Lower lobe of right lung (tissue), 2 donors: ENCODE data around the gene OGA. TPM values are rescaled to one million over a fixed set of nuclear protein-coding genes. Genes with fewer than 3 reads are reported as not detected.

Experiments used
- ATAC-seq, 2 donors: fragments of 200-7000 bp; cut with Tn5 transposase; one replicate each; pipeline ENCODE4 v1.9.1; 2020 to 2022; ENCODE audit warnings: mild to moderate bottlenecking in 2 of 2, moderate library complexity in 2 of 2
- DNase-seq: peaks from one replicate; pipeline ENCODE4 v3.0.0-alpha.2; 2020
- H3K27ac ChIP-seq: fragments of 200-600 bp; one replicate; pipeline ENCODE4 v1.8.0; 2022
- H3K27me3 ChIP-seq: fragments of 200-600 bp; one replicate; pipeline ENCODE4 v1.8.0; 2022; ENCODE audit warnings: low read depth
- H3K36me3 ChIP-seq: fragments of 200-600 bp; one replicate; pipeline ENCODE4 v1.8.0; 2022; ENCODE audit warnings: mild to moderate bottlenecking
- H3K4me1 ChIP-seq: fragments of 200-600 bp; one replicate; pipeline ENCODE4 v1.8.0; 2022
- H3K4me3 ChIP-seq: fragments of 200-600 bp; one replicate; pipeline ENCODE4 v1.8.0; 2022; ENCODE audit warnings: mild to moderate bottlenecking
- H3K9me3 ChIP-seq: fragments of 200-600 bp; one replicate; pipeline ENCODE4 v1.8.0; 2022
- CTCF ChIP-seq: fragments of 200-600 bp; IDR thresholded peaks from one replicate; pipeline ENCODE4 v1.8.0; 2022; ENCODE audit warnings: antibody characterized with exemption, mild to moderate bottlenecking
- intact Hi-C: fragments of 100-400 bp; cut with DNase I; formaldehyde crosslinking; loops from one replicate; pipeline ENCODE4 v1.11.0; 2022
- total RNA-seq: library from RNA; stranded (reverse); fragmentation: NEBNext Ultra II Directional; extraction: Animal tissue kit (Norgen Biotek cat#: 25700); gene quantifications from one replicate; pipeline ENCODE4 v1.2.1, GENCODE V29; 2021
- donor health status: DM: no; HTN: yes; CAD: no; lungs with severe emphysema.

OGA gene
- total RNA-seq, 1 donor from 2014 or later: 113 TPM

DNA sequence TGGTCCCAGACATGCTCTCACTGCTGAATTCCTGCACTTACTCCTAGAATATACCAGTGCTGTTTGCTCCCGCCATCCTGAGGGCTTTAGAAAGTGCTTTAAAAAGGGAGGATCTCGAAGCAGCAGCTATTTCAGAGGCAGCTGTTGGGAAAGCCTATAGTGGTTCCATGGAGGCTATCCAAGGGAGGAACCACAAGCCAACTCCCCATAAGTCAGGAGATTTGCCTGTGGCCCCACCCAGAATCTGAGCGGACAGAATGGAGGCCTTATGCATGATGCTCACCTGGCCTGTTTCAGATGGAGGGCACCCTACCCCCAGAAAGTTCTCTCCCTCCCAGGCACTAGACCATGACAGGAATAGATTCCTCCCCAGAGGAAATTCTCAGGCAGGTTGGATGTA is 27.6 kb upstream of the OGA start:
- Histone ChIP-seq H3K4me1 (peaks cover 34% of the 10 kb centered on the region), H3K27ac (no peak overlapping the region), H3K9me3 (no peaks in the 10 kb centered on the region), H3K36me3 (peaks cover 38% of the 10 kb centered on the region), H3K4me3 (no peak overlapping the region), H3K27me3 (no peaks in the 10 kb centered on the region)
- peak; percentile 15 for DNase-seq
- no peak for TF ChIP-seq CTCF
- intact Hi-C loops: no loop called here
- no peak for ATAC-seq

GRCh38 chr10:101843032-101844021 is 25.1 kb upstream of the OGA start, which contains the start of gene KCNIP2:
Gene KCNIP2 (minus strand): TSS chr10:101843800. CDS start chr10:101843568, 232 bp downstream.
- DNase-seq (peak; percentile 57), ATAC-seq (peak; percentile 4 to 17)
- no peaks in the 10 kb centered on the region for H3K9me3 ChIP-seq
- TF ChIP-seq CTCF: peak; percentile 54
- H3K27me3 ChIP-seq: no peaks in the 10 kb centered on the region
- intact Hi-C loops: no loop called here
- peak within 1 kb of the TSS; percentile 45 for H3K4me3 ChIP-seq
- H3K4me1 ChIP-seq: peaks cover 34% of the 10 kb centered on the region
- no peak within 1 kb of the TSS for H3K27ac ChIP-seq
- H3K36me3 ChIP-seq: peaks cover 28% of the 10 kb centered on the region

- no peaks in the 10 kb centered on the region for H3K27me3 ChIP-seq
- no peak for TF ChIP-seq CTCF
- peaks cover 13% of the 10 kb centered on the region for H3K36me3 ChIP-seq
- H3K4me3 ChIP-seq: no peak overlapping the region
- H3K9me3 ChIP-seq: no peaks in the 10 kb centered on the region
- no peak overlapping the region for H3K27ac ChIP-seq
- ATAC-seq: no peak
- peak; percentile 3 for DNase-seq
- H3K4me1 ChIP-seq: peaks cover 26% of the 10 kb centered on the region
- intact Hi-C loops: no loop called here
Observed at GRCh38 chr10:101841826-101842225, 23.6 kb upstream of the OGA start.

DNA sequence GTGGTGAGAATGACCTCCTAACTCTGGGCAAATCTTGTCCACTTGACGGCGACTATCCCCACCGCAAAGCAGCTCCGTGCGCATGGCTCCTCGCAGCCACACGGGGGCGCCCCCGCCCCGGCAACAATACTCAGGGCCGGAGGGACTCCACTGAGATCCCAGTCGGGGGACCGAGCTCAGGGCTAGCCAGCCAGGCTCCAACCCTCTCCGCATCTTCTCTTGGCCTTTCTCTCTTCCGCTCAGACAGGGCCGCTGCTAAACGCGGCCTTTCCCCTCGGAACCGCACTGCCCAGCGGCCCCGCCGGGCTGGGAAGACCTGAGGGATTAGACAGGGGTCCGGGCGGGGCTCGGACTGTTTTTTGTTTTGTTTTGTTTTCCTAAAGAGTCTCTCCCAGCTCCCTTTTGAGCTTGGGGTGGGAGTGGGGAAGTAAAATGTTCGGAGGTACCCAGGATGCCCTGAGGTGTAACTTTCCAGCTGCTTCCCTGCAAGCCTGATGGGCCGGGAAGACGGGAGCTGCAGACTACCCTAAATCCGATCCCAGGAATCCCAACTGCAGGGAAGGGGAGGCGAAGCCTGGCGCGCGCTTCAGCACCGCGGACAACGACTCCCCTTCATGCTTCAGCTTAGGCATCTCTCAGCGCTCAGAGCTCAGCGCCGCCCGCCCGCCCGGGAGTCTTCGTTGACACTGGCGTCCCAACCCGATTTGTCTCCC is 22.7 kb upstream of the OGA start:
- H3K9me3 ChIP-seq: no peaks in the 10 kb centered on the region
- peaks cover 4% of the 10 kb centered on the region for H3K36me3 ChIP-seq
- ATAC-seq (peak; percentile 89 to 92), DNase-seq (peak; percentile 85)
- TF ChIP-seq CTCF: peak; percentile 95
- H3K27me3 ChIP-seq: no peaks in the 10 kb centered on the region
- intact Hi-C loops: no loop called here
- H3K27ac ChIP-seq: no peak overlapping the region
- H3K4me3 ChIP-seq: peak overlapping the region; percentile 42
- H3K4me1 ChIP-seq: peaks cover 31% of the 10 kb centered on the region

DNA sequence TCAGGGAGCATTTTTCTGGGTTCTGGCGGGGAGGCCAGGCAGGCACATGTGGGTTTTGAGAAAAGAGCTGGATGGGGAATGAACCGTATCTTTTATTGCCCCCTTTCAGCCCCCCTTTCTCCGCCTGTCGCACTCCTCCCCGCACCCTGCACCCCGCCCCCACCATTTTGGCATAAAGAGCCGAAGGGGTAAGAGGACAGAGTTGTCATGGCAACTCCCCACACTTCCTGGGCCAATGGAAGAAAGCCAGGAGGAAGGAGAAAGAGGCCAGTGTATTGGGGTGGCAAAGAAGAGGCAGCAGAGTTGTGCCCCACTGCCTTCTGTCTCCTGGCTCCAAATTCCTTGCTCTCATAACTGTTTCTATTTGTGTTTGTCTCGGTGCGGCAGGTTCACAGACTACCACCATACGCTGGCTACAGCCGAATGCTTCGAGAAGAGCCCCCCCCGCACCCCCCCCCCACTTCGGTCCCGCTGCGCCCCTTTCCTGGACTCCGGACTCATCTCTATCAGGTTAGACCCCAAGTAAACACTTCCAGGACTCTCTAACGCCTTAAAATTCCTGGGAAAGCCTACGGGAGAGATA is 21.9 kb upstream of the OGA start:
- ATAC-seq: peak in 1 of 2 donors; percentile 6

More for the DNA sequence above, 21.9 kb upstream of the OGA start:
- intact Hi-C loops: no loop called here
- peaks cover 38% of the 10 kb centered on the region for H3K4me1 ChIP-seq
- no peaks in the 10 kb centered on the region for H3K36me3 ChIP-seq
- no peak for TF ChIP-seq CTCF
- H3K9me3 ChIP-seq: no peaks in the 10 kb centered on the region
- H3K27ac ChIP-seq: no peak overlapping the region
- H3K4me3 ChIP-seq: peak overlapping the region; percentile 42
- peak; percentile 50 for DNase-seq
- H3K27me3 ChIP-seq: no peaks in the 10 kb centered on the region
